Testis (tissue), 2 donors: ENCODE data around the gene THRSP.

Experiments
- CTCF ChIP-seq, 3 experiments: fragments of 450-650 bp in 2 of 3; fragments of 200-600 bp in 1 of 3; sonication (generic) in 1 of 3; IDR thresholded peaks; one replicate each; pipeline ENCODE4 v1.5.1; 2016 to 2019; ENCODE audit warnings: antibody characterized with exemption in 3 of 3, mild to moderate bottlenecking in 2 of 3, moderate library complexity in 1 of 3
- POLR2A ChIP-seq: fragments of 450-650 bp; IDR thresholded peaks from one replicate; pipeline ENCODE4 v1.6.1; 2017; ENCODE audit warnings: antibody characterized with exemption, mild to moderate bottlenecking, moderate library complexity

GRCh38 chr11:78046486-78046854 lies 17.2 kb upstream of the THRSP start:
- TF ChIP-seq CTCF (IDR thresholded peaks at IDR 0.05), result no peak
- TF ChIP-seq POLR2A, result no peak
